GM12801 (cell line): ENCODE data around the gene TUBB2A.

ENCODE experiments used
- TF ChIP-seq, protein P1 (sequence below): IDR thresholded peaks from one replicate; pipeline ENCODE4 v1.5.1; 2011; ENCODE audit warnings: control low read depth; ENCODE audit not compliant: insufficient read length; ENCODE audit errors: extremely low read depth

The TUBB2A gene

GRCh38 chr6:3199382-3199781 lies 42.0 kb upstream of the TUBB2A start:
- TF ChIP-seq, protein P1, sequence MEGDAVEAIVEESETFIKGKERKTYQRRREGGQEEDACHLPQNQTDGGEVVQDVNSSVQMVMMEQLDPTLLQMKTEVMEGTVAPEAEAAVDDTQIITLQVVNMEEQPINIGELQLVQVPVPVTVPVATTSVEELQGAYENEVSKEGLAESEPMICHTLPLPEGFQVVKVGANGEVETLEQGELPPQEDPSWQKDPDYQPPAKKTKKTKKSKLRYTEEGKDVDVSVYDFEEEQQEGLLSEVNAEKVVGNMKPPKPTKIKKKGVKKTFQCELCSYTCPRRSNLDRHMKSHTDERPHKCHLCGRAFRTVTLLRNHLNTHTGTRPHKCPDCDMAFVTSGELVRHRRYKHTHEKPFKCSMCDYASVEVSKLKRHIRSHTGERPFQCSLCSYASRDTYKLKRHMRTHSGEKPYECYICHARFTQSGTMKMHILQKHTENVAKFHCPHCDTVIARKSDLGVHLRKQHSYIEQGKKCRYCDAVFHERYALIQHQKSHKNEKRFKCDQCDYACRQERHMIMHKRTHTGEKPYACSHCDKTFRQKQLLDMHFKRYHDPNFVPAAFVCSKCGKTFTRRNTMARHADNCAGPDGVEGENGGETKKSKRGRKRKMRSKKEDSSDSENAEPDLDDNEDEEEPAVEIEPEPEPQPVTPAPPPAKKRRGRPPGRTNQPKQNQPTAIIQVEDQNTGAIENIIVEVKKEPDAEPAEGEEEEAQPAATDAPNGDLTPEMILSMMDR = no peak

DNA sequence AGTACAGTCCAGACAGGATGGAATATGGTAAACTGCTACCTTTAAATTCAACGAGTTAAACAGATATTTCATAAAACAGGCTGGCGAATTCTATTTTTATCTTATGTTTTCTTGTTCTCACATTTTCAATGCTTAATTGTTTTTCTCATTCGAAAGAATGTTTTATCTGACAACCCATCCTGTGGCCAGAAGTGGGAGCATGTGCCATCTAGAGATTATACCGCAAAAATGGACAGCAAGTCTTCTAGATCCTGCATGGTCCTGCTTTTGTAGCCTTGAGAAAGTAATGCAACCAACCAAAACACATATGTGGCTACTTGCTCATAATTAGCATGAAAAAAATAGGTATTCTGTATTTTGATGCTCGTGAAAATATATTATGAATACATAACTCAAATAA lies 39.4 kb upstream of the TUBB2A start:
- TF ChIP-seq, protein P1 = no peak

GRCh38 chr6:3195695-3196497 lies 38.6 kb upstream of the TUBB2A start:
- TF ChIP-seq, protein P1 = no peak

DNA sequence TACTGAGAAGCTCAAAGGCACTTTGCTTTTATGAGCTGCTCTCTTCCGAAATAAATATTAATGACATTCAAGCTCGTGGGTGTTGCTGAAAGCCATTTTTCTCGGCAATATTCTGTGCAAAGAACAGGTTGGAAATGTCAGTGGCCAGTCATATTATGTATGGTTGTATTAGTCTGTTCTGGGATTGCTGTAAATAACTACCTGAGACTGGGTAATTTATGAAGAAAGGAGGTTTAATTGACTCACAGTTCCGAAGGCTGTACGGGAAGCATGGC lies 38.0 kb upstream of the TUBB2A start:
- TF ChIP-seq, protein P1 = no peak

GRCh38 chr6:3194535-3195419 lies 37.4 kb upstream of the TUBB2A start:
- TF ChIP-seq, protein P1 = no peak

- TF ChIP-seq, protein P1 = no peak
These were observed 35.9 kb upstream of the TUBB2A start for GRCh38 chr6:3193102-3193849.

- TF ChIP-seq, protein P1 = no peak
These were observed 33.4 kb upstream of the TUBB2A start for GRCh38 chr6:3190779-3191178.
